Effector memory CD8-positive, alpha-beta T cell (primary cell): ENCODE results near the gene F2.
A peak's percentile ranks its signal among the peaks of the same experiment; 100 is the strongest.

Experiments
- ATAC-seq: fragments of 150-1000 bp; cut with Tn5 transposase; replicated peaks from 2 replicates; pipeline ENCODE4 v1.10.0; 2021; ENCODE audit warnings: mild to moderate bottlenecking, moderate library complexity
- DNase-seq, 3 experiments: peaks; one replicate each; pipeline ENCODE4 v3.0.0; 2021
- H3K27ac Mint-ChIP-seq, 2 donors: one replicate each; pipeline ENCODE4 v1.8.0; 2022; ENCODE audit warnings: mild to moderate bottlenecking in 2 of 2, mixed read lengths in 2 of 2, moderate library complexity in 2 of 2
- H3K27me3 Mint-ChIP-seq, 2 donors: one replicate each; pipeline ENCODE4 v1.8.0; 2022; ENCODE audit warnings: mixed read lengths in 2 of 2
- H3K36me3 Mint-ChIP-seq: one replicate; pipeline ENCODE4 v1.8.0; 2022; ENCODE audit warnings: mild to moderate bottlenecking, moderate library complexity, mixed read lengths; ENCODE audit not compliant: insufficient read depth
- H3K4me1 Mint-ChIP-seq, 2 donors: one replicate each; pipeline ENCODE4 v1.8.0; 2022; ENCODE audit warnings: low read depth in 2 of 2, mixed read lengths in 2 of 2
- H3K4me3 Mint-ChIP-seq, 2 donors: one replicate each; pipeline ENCODE4 v1.8.0; 2022; ENCODE audit warnings: mild to moderate bottlenecking in 2 of 2, mixed read lengths in 2 of 2, moderate library complexity in 2 of 2
- H3K9me3 Mint-ChIP-seq, 2 donors: one replicate each; pipeline ENCODE4 v1.8.0; 2022; ENCODE audit warnings: mixed read lengths in 2 of 2

F2 gene

DNA sequence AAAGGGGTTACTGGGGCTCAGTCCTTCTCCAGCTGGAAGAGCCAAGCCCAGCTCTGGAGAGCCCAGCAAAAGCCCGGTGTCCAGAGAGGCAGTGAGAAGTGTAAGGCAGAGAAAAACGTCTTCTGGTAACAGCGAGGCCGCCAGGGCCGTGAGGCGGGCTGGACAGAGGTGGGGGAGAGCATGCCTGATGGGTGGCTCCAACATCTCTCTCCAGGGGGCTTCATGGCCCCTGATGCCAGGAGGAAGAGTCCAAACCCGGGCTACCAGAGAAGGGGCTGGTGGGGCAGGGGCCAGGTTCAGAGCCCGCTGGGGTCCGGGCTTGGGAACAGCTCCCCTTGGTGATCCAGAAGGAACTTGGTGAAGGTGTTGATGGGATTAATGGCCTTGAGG is 40.3 kb upstream of the F2 start:
- Mint-ChIP-seq H3K4me1 (peaks cover 13 to 27% of the 10 kb centered on the region in 2 donors), H3K27me3 (no peaks in the 10 kb centered on the region), H3K4me3 (no peak overlapping the region), H3K36me3 (peaks cover 46% of the 10 kb centered on the region), H3K9me3 (no peaks in the 10 kb centered on the region), H3K27ac (peak overlapping the region in 1 of 2 donors; percentile 17)
- no peak for ATAC-seq
- no peak for DNase-seq

DNA sequence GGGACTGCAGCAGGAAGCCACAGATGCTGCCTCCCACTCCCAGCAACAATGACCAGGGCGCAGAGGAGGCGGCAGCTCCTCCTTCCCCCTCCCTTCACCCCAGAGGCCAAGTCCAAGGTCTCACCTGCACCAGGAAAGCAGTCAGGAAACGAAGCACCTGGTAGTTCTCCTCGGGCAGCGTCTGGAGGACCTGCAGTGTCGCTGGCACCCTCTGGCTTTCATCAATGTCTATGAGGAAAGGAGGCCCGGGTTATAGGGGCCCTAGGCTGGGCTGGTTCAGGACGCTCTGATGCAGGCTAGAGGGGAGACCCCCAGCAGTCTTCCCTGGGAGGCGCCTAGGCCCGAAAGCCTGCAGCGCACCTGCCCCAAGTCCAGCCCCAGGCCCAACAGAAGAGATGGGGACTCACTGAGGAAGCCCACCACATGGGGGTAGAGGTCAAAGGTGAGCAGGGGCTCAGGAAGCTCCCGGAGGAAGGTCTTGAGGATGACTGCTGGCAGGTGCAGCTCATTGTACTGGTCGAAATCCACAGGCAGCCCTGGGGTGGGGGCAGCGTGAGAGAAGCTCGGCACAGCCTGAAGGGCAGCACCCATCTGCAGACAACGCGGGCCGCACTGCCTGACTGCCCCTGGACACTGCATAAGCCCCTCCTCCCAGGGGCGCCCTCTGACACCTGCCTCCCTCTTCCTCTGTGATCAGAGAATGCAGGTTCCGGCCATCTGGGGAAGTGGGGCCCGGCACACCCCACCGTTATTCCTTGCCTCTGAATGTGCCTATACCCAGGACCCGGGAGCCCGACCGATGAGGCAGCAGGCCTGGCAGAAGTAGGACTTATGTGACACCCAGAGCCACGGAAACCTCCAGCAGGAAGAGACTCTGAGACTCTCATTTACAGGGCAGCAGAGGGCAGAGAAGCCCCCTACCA is 39.5 kb upstream of the F2 start:
- peaks cover 51% of the 10 kb centered on the region for H3K36me3 Mint-ChIP-seq
- no peaks in the 10 kb centered on the region for H3K27me3 Mint-ChIP-seq
- ATAC-seq, result no peak
- H3K9me3 Mint-ChIP-seq, result no peaks in the 10 kb centered on the region
- no peak overlapping the region for H3K4me3 Mint-ChIP-seq
- DNase-seq, result no peak
- H3K27ac Mint-ChIP-seq, result no peak overlapping the region
- H3K4me1 Mint-ChIP-seq, result peaks cover 12 to 24% of the 10 kb centered on the region in 2 donors

DNA sequence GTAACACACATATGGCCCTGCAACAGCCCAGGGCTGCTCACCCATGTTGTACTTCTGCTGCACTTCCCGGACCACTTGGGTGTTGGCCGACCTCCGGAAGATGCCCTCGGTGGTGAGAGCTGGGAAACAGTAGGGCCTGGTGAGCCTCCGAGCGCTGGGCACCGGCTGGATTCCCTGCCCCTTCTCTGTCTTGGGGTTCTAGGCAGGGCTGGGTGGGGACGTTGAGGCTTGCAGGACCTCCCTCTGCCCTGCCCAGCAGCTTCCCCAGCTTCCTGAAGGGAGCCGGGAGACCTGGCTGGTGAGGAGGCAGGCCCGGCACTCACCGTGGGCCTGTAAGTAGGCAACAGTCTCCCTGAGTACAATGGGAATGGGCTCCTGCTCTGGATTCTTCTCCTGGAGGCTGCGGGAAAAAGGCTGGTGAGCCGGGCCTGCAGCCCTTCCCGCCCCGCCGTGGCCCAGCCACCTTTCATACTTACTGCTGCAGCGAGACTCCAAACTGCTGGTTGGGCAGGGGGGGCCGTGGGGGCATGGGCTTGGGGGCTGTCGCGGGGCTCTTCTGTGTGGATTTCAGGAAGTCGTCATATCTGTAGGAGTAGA is 38.8 kb upstream of the F2 start:
- ATAC-seq (no peak), DNase-seq (no peak)
- Mint-ChIP-seq H3K4me1 (peaks cover 6 to 18% of the 10 kb centered on the region in 2 donors), H3K36me3 (peaks cover 58% of the 10 kb centered on the region), H3K9me3 (no peaks in the 10 kb centered on the region), H3K27ac (no peak overlapping the region), H3K27me3 (no peaks in the 10 kb centered on the region), H3K4me3 (no peak overlapping the region)

DNA sequence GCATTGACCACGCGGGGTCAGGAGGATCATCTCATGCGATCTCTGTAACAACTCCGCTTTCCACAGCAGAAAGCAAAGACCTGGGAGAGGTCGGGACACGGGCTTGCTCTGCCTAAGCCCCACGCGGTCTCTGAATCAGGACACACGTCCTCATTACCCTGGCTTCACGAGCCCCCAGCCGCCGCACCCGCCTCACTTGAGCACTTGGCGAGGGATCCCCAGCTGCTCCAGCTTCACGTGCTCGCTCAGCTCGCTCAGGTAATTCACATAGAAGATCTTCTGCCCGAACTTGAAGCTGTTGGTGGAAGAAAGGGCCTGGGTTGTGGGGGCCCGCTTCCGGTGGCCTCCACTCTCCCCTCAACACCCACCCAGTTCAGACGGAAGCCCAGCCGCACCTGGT is 38.2 kb upstream of the F2 start:
- ATAC-seq (no peak), DNase-seq (no peak)
- no peak overlapping the region for H3K27ac Mint-ChIP-seq
- no peaks in the 10 kb centered on the region for H3K9me3 Mint-ChIP-seq
- no peaks in the 10 kb centered on the region for H3K27me3 Mint-ChIP-seq
- H3K36me3 Mint-ChIP-seq, result peaks cover 64% of the 10 kb centered on the region
- H3K4me3 Mint-ChIP-seq, result no peak overlapping the region
- peaks cover 6 to 18% of the 10 kb centered on the region in 2 donors for H3K4me1 Mint-ChIP-seq

DNA sequence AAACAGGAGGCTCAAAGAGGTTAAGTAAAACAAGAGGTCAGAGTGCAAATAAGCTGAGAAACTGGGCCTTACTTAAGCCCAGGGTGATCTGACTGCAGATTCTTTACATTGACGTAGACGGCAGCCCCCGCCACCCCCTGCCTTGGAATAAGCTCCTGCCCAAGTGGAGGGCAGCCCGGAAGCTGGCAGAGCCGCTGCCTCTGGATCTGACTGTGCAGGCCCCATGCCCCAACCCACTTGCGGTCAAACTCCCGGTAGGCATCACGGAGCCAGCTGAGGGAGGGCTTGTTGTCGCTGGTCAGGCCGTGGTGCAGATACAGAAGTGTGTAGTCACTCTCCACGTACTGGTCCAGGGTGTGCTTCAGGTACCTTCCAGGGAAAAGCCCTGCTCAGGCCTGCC is 37.2 kb upstream of the F2 start:
- Mint-ChIP-seq H3K4me3 (no peak overlapping the region), H3K9me3 (no peaks in the 10 kb centered on the region), H3K27me3 (no peaks in the 10 kb centered on the region), H3K36me3 (peaks cover 69% of the 10 kb centered on the region), H3K27ac (no peak overlapping the region), H3K4me1 (peaks cover 6 to 14% of the 10 kb centered on the region in 2 donors)
- no peak for ATAC-seq
- no peak for DNase-seq

DNA sequence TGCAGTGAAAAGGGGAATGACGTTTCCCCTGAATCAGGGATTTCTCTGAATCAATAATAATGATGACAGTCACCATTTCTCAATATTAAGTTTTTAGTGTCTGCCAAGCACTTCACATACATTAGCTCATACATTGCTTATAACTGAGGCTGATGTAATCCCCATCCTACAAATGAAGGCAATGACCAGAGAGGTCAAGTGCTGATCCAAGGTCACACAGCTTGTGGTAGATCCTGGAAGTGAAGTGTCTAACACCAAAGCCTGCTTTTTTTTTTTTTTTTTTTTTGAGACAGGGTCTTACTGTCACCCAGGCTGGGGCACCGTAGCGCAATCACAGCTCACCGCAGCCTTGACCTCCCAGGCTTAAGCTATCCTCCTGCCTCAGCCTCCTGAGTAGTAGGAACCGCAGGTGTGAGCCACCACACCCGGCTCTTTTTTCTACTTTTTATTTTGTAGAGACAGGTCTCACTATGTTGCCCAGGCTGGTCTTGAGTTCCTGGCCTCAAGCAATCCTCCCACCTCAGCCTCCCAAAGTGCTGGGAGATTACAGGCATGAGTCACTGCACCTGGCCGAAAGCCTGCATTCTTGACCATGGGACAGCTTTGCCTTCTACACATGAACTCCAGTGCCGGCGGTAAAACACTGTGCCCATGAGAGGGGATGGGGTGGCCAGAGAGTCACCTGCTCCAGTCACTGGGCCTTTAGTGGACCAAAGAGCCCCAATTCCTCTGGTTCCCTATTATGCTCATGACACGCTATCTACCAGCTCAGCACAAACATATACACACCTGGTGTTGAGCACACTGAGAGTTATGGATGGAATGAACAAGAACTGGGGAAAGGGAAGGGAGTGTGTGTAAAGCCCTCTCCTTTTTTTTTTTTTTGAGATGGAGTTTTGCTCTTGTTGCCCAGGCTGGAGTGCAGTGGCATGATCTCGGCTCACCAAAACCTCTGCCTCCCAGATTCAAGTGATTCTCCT is 36.0 kb upstream of the F2 start:
- Mint-ChIP-seq H3K27me3 (no peaks in the 10 kb centered on the region), H3K4me3 (no peak overlapping the region), H3K36me3 (peaks cover 72% of the 10 kb centered on the region), H3K4me1 (peaks cover 5 to 6% of the 10 kb centered on the region in 2 donors), H3K27ac (peak overlapping the region in 1 of 2 donors; percentile 56), H3K9me3 (no peaks in the 10 kb centered on the region)
- DNase-seq (no peak), ATAC-seq (no peak)

DNA sequence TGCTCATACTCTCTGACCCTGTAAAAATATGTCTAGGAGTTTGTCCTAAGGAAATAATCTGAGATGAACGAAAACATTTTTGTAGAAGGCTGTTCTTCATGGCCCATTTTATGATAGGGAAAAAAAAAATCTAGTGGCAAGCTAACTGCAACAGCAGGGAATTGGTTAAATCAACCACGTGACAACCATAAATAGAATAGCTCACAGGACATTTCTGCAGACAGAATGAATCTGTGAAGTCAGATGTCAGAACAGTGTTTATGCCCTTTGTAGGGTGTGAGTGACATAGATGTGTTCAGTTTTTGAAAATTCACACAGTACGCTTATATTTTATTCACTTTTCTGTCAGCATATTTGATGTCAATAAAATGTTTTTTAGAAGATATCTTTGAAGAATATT is 34.6 kb upstream of the F2 start:
- H3K9me3 Mint-ChIP-seq, result no peaks in the 10 kb centered on the region

DNA sequence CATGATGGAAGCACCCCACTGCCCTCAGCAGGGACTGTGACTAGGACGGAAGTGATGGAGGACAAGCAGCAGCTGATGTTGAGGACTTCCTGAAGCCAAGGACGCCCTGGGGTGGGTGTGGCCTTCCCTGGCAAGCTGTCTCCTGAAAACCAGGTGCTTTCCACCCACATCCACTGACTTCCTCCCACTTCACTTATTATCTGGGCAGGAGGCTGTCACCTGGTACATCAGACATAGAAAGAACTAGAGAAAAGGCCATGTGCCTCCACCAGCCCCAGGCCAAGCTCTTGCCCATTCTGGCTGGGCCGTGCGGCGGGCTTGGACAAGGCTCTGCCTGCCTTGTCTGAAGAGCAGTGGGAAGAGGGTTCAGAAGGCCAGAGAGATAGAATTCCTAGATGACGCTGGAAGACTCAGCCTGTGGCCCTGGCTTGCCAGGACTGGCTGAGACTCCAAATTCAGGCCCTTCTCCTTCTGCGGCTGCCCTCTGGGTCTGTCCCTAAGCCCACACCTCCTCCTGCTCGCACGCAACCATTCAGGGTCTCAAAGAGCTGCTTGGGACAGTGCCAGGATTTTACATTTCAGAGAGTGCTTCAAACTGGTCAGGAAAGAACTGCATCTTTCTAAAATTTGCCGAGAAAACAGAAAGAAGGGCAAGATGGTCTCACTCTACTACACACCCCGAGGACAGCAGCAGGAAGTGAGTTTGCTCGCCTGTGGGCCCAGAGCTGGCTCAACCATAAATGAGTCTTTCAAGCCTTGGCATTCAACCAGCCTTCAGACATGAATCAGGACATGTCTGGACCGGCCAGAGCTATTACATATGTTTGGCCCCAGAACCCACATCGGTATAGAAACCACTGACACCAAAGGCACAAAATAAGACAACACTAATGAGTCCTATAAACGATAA is 31.9 kb upstream of the F2 start:
- ATAC-seq (no peak), DNase-seq (no peak)
- Mint-ChIP-seq H3K9me3 (no peaks in the 10 kb centered on the region), H3K4me3 (no peak overlapping the region), H3K27ac (no peak overlapping the region), H3K36me3 (peaks cover 74% of the 10 kb centered on the region), H3K4me1 (peaks cover 5 to 15% of the 10 kb centered on the region in 2 donors), H3K27me3 (no peaks in the 10 kb centered on the region)

More for the DNA sequence above, 34.6 kb upstream of the F2 start:
- H3K27ac Mint-ChIP-seq, result no peak overlapping the region
- H3K4me1 Mint-ChIP-seq, result peaks cover 1 to 5% of the 10 kb centered on the region in 2 donors
- DNase-seq (no peak), ATAC-seq (no peak)
- H3K4me3 Mint-ChIP-seq, result no peak overlapping the region
- H3K27me3 Mint-ChIP-seq, result no peaks in the 10 kb centered on the region
- H3K36me3 Mint-ChIP-seq, result peaks cover 70% of the 10 kb centered on the region

DNA sequence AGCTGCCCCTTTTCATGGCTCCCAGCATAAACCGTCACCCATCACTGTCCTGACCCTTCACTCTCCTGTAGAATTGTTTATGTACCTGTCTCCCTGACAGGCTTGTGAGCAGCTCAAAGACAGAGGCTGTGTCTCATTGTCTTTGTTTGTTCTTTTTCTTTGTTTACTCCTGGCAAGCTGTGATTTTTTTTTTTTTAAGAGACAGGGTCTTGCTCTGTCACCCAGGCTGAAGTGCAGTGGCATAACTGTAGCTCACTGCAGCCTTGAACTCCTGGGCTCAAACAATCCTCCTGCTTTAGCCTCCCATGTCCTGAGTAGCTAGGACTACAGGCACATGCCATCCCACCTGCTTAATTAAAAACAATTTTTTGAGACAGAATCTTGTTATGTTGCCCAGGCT is 28.3 kb upstream of the F2 start:
- H3K27ac Mint-ChIP-seq, result peak overlapping the region in 1 of 2 donors; percentile 30
- H3K27me3 Mint-ChIP-seq, result no peaks in the 10 kb centered on the region
- DNase-seq, result no peak
- peaks cover 87% of the 10 kb centered on the region for H3K36me3 Mint-ChIP-seq
- ATAC-seq, result no peak
- no peak overlapping the region for H3K4me3 Mint-ChIP-seq
- peaks cover 16 to 23% of the 10 kb centered on the region in 2 donors for H3K4me1 Mint-ChIP-seq
- no peaks in the 10 kb centered on the region for H3K9me3 Mint-ChIP-seq

DNA sequence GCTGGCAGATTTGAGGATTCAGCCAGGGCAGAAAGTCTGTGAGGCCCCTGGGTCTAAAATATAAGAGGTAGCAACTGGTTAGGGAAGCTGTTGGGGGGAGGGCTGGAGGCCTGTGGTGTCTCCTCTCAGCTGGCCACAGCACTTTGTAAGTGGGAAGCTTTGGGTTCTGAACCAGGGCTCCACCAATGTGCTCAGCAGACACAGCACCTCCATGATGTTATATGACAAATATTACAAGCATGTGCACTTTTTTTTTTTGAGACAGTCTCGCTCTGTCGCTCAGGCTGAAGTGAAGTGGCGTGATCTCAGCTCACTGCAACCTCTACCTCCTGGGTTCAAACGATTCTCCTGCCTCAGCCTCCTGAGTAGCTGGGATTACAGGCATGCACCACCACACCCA is 26.6 kb upstream of the F2 start:
- H3K27ac Mint-ChIP-seq, result peak overlapping the region in 1 of 2 donors; percentile 46
- no peaks in the 10 kb centered on the region for H3K27me3 Mint-ChIP-seq
- no peak for DNase-seq
- H3K9me3 Mint-ChIP-seq, result no peaks in the 10 kb centered on the region
- H3K4me3 Mint-ChIP-seq, result no peak overlapping the region
- ATAC-seq, result no peak
- H3K36me3 Mint-ChIP-seq, result peaks cover 82% of the 10 kb centered on the region
- peaks cover 20 to 28% of the 10 kb centered on the region in 2 donors for H3K4me1 Mint-ChIP-seq

DNA sequence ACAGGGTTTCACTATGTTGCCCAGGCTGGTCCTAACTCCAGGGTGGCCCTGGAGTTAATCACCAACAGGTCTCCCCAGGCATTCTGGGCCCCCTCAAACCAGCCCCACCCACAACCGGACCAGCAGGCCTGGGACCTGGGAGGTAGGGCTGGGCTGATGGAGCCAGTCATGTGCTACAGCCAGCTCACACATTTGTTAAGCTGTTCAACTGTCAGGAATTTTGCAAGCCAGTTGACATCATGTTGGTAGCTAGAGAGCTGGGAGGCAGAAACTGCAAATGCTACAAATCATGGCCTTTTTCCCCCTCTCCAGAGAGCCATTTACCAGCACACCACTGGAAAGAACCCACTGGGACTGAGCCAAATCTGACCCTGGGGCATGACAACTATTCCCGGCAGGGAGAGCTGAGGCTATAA is 25.4 kb upstream of the F2 start:
- Mint-ChIP-seq H3K4me1 (peaks cover 28 to 36% of the 10 kb centered on the region in 2 donors), H3K27me3 (no peaks in the 10 kb centered on the region), H3K4me3 (no peak overlapping the region), H3K27ac (peak overlapping the region; percentile 92 to 93), H3K9me3 (no peaks in the 10 kb centered on the region), H3K36me3 (peaks cover 72% of the 10 kb centered on the region)
- ATAC-seq, result no peak
- no peak for DNase-seq

DNA sequence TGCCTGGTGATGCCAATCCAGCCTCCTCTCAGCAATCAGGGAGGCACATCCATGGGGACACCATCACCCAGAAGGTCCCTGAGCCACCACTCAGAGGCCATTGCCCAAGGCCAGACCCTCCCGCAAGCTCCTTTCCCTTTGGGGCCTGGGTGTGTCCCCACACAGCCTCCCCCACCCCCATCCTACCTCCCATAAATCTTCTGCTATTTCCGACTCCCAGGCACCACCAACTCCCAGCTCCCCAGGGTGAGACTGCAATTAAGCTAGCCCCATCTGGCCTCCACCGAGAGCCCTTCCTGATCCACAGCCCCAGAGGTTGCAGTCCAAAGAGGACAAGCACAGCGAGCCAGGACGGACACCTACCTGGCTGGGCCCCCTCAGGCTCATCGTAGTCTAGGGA is 24.9 kb upstream of the F2 start:
- no peaks in the 10 kb centered on the region for H3K9me3 Mint-ChIP-seq
- DNase-seq (no peak), ATAC-seq (no peak)
- no peaks in the 10 kb centered on the region for H3K27me3 Mint-ChIP-seq
- H3K27ac Mint-ChIP-seq, result peak overlapping the region; percentile 92 to 93
- H3K4me1 Mint-ChIP-seq, result peaks cover 32 to 41% of the 10 kb centered on the region in 2 donors
- no peak overlapping the region for H3K4me3 Mint-ChIP-seq
- H3K36me3 Mint-ChIP-seq, result peaks cover 68% of the 10 kb centered on the region
